Gastrocnemius medialis (tissue), 4 donors: ENCODE measurements around the gene TBC1D23.

Source experiments
- POLR2A ChIP-seq, 2 donors: fragments of 450-650 bp; IDR thresholded peaks; one replicate each; pipeline ENCODE4 v1.6.1; 2017; ENCODE audit warnings: antibody characterized with exemption in 2 of 2, mild to moderate bottlenecking in 2 of 2, moderate library complexity in 2 of 2
- TF ChIP-seq, protein P1 (sequence below), 5 experiments: fragments of 450-650 bp in 3 of 5; fragments of 200-600 bp in 2 of 5; sonication (generic) in 2 of 5; IDR thresholded peaks in 4 of 5; conservative IDR thresholded peaks in 1 of 5; 1 replicate in 4 of 5; 2 replicates in 1 of 5; pipeline ENCODE4 v1.5.1; 2016 to 2019; ENCODE audit warnings: antibody characterized with exemption in 5 of 5, mild to moderate bottlenecking in 3 of 5, moderate library complexity in 3 of 5

DNA sequence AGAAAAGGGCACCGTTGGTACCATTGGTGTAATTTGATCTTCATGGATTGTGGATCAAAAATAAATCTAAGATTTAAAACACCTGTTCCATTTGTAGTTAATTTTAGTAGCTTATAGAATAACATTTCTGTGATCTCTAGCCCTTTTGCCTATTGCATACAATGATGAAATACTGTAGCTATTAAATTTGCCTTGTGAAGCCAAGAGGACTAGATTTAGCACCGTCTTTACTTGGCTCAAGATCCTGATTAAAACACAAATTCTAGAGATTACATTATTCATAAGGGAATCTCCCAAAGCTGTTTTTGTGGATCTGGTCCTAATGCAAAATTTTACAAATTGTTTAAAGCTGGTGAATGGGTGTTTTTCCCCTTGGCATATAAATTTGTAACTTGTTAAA, 8.2 kb downstream of the TBC1D23 start:
- TF ChIP-seq, protein P1, sequence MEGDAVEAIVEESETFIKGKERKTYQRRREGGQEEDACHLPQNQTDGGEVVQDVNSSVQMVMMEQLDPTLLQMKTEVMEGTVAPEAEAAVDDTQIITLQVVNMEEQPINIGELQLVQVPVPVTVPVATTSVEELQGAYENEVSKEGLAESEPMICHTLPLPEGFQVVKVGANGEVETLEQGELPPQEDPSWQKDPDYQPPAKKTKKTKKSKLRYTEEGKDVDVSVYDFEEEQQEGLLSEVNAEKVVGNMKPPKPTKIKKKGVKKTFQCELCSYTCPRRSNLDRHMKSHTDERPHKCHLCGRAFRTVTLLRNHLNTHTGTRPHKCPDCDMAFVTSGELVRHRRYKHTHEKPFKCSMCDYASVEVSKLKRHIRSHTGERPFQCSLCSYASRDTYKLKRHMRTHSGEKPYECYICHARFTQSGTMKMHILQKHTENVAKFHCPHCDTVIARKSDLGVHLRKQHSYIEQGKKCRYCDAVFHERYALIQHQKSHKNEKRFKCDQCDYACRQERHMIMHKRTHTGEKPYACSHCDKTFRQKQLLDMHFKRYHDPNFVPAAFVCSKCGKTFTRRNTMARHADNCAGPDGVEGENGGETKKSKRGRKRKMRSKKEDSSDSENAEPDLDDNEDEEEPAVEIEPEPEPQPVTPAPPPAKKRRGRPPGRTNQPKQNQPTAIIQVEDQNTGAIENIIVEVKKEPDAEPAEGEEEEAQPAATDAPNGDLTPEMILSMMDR (IDR thresholded peaks at IDR 0.05 in 4 of 5, conservative IDR thresholded peaks at IDR 0.05 in 1 of 5) = no peak
- TF ChIP-seq POLR2A (IDR thresholded peaks at IDR 0.05) = no peak
